WI38 (cell line): ENCODE measurements around the gene CALY.

Experiments
- H3K4me3 ChIP-seq: 2 replicates; pipeline ENCODE4 v1.5.1; 2011; ENCODE audit warnings: low read depth, mild to moderate bottlenecking, control low read depth, low read length
- CTCF ChIP-seq: IDR thresholded peaks from 2 replicates; pipeline ENCODE4 v1.5.1; 2012; ENCODE audit warnings: low read depth, mild to moderate bottlenecking, control low read depth, low read length

CALY gene

GRCh38 chr10:133299224-133299623 is 37.5 kb downstream of the CALY start:
- H3K4me3 ChIP-seq = no peak overlapping the region
- no peak for TF ChIP-seq CTCF

GRCh38 chr10:133298466-133298865 is 38.2 kb downstream of the CALY start:
- TF ChIP-seq CTCF = no peak
- no peak overlapping the region for H3K4me3 ChIP-seq

- no peak for TF ChIP-seq CTCF
- H3K4me3 ChIP-seq = no peak overlapping the region
Measured at GRCh38 chr10:133297504-133297903, 39.2 kb downstream of the CALY start.

- no peak overlapping the region for H3K4me3 ChIP-seq
- TF ChIP-seq CTCF = no peak
Measured at GRCh38 chr10:133295426-133296320, 41.0 kb downstream of the CALY start.

GRCh38 chr10:133294189-133294588 is 42.5 kb downstream of the CALY start:
- H3K4me3 ChIP-seq = no peak overlapping the region
- no peak for TF ChIP-seq CTCF

GRCh38 chr10:133293810-133294119 is 42.9 kb downstream of the CALY start:
- H3K4me3 ChIP-seq = no peak overlapping the region
- no peak for TF ChIP-seq CTCF

GRCh38 chr10:133292919-133293809 is 43.5 kb downstream of the CALY start:
- H3K4me3 ChIP-seq = no peak overlapping the region

More at GRCh38 chr10:133292919-133293809, 43.5 kb downstream of the CALY start:
- no peak for TF ChIP-seq CTCF
